Caco-2 (cell line): ENCODE measurements around the gene QPRT. TPM values are rescaled to one million over a fixed set of nuclear protein-coding genes. Genes with fewer than 3 reads are reported as not detected.

Source experiments
- BruUV-seq: library from RNA; stranded (reverse); fragments of 400-500 nt; replicated peaks from 2 replicates; lab custom pipeline; 2021; lab: Mats Ljungman, UMichigan
- CTCF ChIA-PET: fragments of 300-600 bp; sonication (Branson Sonifier 250); formaldehyde crosslinking; loops from one replicate; lab custom pipeline; 2022; ENCODE audit warnings: antibody characterized with exemption; lab: Charles Lee
- POLR2A ChIA-PET: fragments of 300-600 bp; sonication (Branson Sonifier 250); formaldehyde crosslinking; loops from one replicate; lab custom pipeline; 2022; ENCODE audit warnings: antibody characterized with exemption; lab: Charles Lee
- DNase-seq, 2 experiments: peaks; one replicate each; pipeline versions ENCODE4 v3.0.0 to v3.0.0-alpha.2; 2020 to 2022
- H3K27me3 ChIP-seq: replicated peaks from 2 replicates; pipeline ENCODE4 v1.6.0; 2011; ENCODE audit warnings: low read length; ENCODE audit not compliant: control insufficient read depth, insufficient read depth
- H3K36me3 ChIP-seq: 2 replicates; pipeline ENCODE4 v1.5.1; 2011; ENCODE audit warnings: low read length; ENCODE audit not compliant: control insufficient read depth, insufficient read depth
- H3K4me1 ChIP-seq: fragments of 250-450 bp; sonication (Bioruptor Pico); 2 replicates; pipeline ENCODE4 v1.5.1; 2020; ENCODE audit warnings: mild to moderate bottlenecking
- H3K4me3 ChIP-seq: 2 replicates; pipeline ENCODE4 v1.5.1; 2011; ENCODE audit warnings: low read depth, mild to moderate bottlenecking, control low read depth, low read length
- H3K9me3 ChIP-seq: fragments of 250-450 bp; sonication (Bioruptor Pico); 2 replicates; pipeline ENCODE4 v1.5.1; 2020; ENCODE audit warnings: mild to moderate bottlenecking, moderate library complexity
- H3K27ac Mint-ChIP-seq: one replicate; pipeline ENCODE4 v1.8.0; 2022; ENCODE audit warnings: mixed read lengths; ENCODE audit not compliant: unreplicated experiment
- H3K27me3 Mint-ChIP-seq: one replicate; pipeline ENCODE4 v1.8.0; 2022; ENCODE audit warnings: mixed read lengths; ENCODE audit not compliant: insufficient read depth, unreplicated experiment
- H3K36me3 Mint-ChIP-seq: one replicate; pipeline ENCODE4 v1.8.0; 2022; ENCODE audit warnings: mild to moderate bottlenecking, mixed read lengths; ENCODE audit not compliant: insufficient read depth, unreplicated experiment
- H3K4me1 Mint-ChIP-seq: one replicate; pipeline ENCODE4 v1.8.0; 2022; ENCODE audit warnings: low read depth, mixed read lengths; ENCODE audit not compliant: unreplicated experiment
- H3K4me3 Mint-ChIP-seq: one replicate; pipeline ENCODE4 v1.8.0; 2022; ENCODE audit warnings: mild to moderate bottlenecking, moderate library complexity, mixed read lengths; ENCODE audit not compliant: unreplicated experiment
- H3K9me3 Mint-ChIP-seq: one replicate; pipeline ENCODE4 v1.8.0; 2022; ENCODE audit warnings: mixed read lengths; ENCODE audit not compliant: unreplicated experiment
- CTCF ChIP-seq, 2 experiments: fragments of 200-600 bp in 1 of 2; IDR thresholded peaks; 1 replicate in 1 of 2; 2 replicates in 1 of 2; pipeline versions ENCODE4 v1.5.1 to v1.8.0; 2011 to 2022; ENCODE audit warnings: antibody characterized with exemption in 1 of 2, control low read depth in 1 of 2, inconsistent platforms in 1 of 2, low read depth in 1 of 2, low read length in 1 of 2, mild to moderate bottlenecking in 1 of 2, moderate library complexity in 1 of 2; ENCODE audit not compliant: insufficient read depth in 1 of 2, severe bottlenecking in 1 of 2, unreplicated experiment in 1 of 2
- intact Hi-C: fragments of 100-400 bp; cut with micrococcal nuclease; formaldehyde crosslinking; loops from one replicate; pipeline ENCODE4 v1.10.0; 2022; ENCODE audit not compliant: unreplicated experiment
- total RNA-seq: library from RNA; stranded (reverse); gene quantifications from 2 replicates; pipeline ENCODE4 v1.2.3, GENCODE V29; 2022

QPRT gene
- total RNA-seq, 1 experiment from 2014 or later: 178 TPM

GRCh38 chr16:29675811-29676643 is 3.0 kb upstream of the QPRT start:
- peaks cover 7% of the 10 kb centered on the region for H3K4me1 Mint-ChIP-seq
- no peak for TF ChIP-seq CTCF (IDR thresholded peaks at IDR 0.05; ENCODE audit: insufficient read depth in 1 of 2, low read depth in 1 of 2, low read length in 1 of 2, severe bottlenecking in 1 of 2, unreplicated experiment in 1 of 2)
- no peaks in the 10 kb centered on the region for H3K27me3 Mint-ChIP-seq
- Histone ChIP-seq H3K36me3 (no peaks in the 10 kb centered on the region), H3K4me3 (no peak overlapping the region), H3K4me1 (peaks cover 9% of the 10 kb centered on the region), H3K9me3 (no peaks in the 10 kb centered on the region), H3K27me3 (no peaks in the 10 kb centered on the region)
- peaks cover 19% of the 10 kb centered on the region for H3K36me3 Mint-ChIP-seq
- CTCF ChIA-PET: no interaction called here
- H3K9me3 Mint-ChIP-seq: no peaks in the 10 kb centered on the region
- no peak for DNase-seq
- BruUV-seq: no TSS peak
- intact Hi-C loops: loop anchor here (2.0 kb wide), 1 partner anchor 31 kb away; no protein-coding TSS in a partner anchor
- POLR2A ChIA-PET: interaction anchor here (0.5 to 1.4 kb wide), 4 partner anchors 23 to 829 kb away, joined by 4 to 11 read pairs (median 6); no protein-coding TSS in a partner anchor
- H3K27ac Mint-ChIP-seq: no peak overlapping the region
- H3K4me3 Mint-ChIP-seq: no peak overlapping the region

GRCh38 chr16:29676989-29677785 is 1.8 kb upstream of the QPRT start:
- no peaks in the 10 kb centered on the region for H3K9me3 ChIP-seq
- intact Hi-C loops: loop anchor here (2.0 kb wide), 1 partner anchor 32 kb away; no protein-coding TSS in a partner anchor
- no peak for DNase-seq
- ChIA-PET POLR2A (interaction anchor here (0.7 to 1.4 kb wide), 2 partner anchors 30 to 109 kb away, joined by 4 to 8 read pairs; no protein-coding TSS in a partner anchor), CTCF (no interaction called here)
- no peaks in the 10 kb centered on the region for H3K36me3 ChIP-seq
- H3K4me3 ChIP-seq: no peak overlapping the region
- BruUV-seq: no TSS peak
- H3K9me3 Mint-ChIP-seq: no peaks in the 10 kb centered on the region
- no peak overlapping the region for H3K4me3 Mint-ChIP-seq
- H3K36me3 Mint-ChIP-seq: peaks cover 21% of the 10 kb centered on the region
- no peak overlapping the region for H3K27ac Mint-ChIP-seq
- no peaks in the 10 kb centered on the region for H3K27me3 ChIP-seq
- H3K4me1 ChIP-seq: peaks cover 9% of the 10 kb centered on the region
- H3K27me3 Mint-ChIP-seq: no peaks in the 10 kb centered on the region
- H3K4me1 Mint-ChIP-seq: peaks cover 7% of the 10 kb centered on the region
- no peak for TF ChIP-seq CTCF (IDR thresholded peaks at IDR 0.05; ENCODE audit: insufficient read depth in 1 of 2, low read depth in 1 of 2, low read length in 1 of 2, severe bottlenecking in 1 of 2, unreplicated experiment in 1 of 2)

GRCh38 chr16:29680180-29680598 is 1.2 kb downstream of the QPRT start:
- Mint-ChIP-seq H3K9me3 (no peaks in the 10 kb centered on the region), H3K27ac (peak overlapping the region; percentile 96), H3K36me3 (peaks cover 48% of the 10 kb centered on the region), H3K4me3 (peak overlapping the region; percentile 96), H3K4me1 (peaks cover 14% of the 10 kb centered on the region), H3K27me3 (no peaks in the 10 kb centered on the region)
- Histone ChIP-seq H3K36me3 (peaks cover 1% of the 10 kb centered on the region), H3K9me3 (no peaks in the 10 kb centered on the region), H3K4me3 (peak overlapping the region; percentile 55), H3K27me3 (no peaks in the 10 kb centered on the region), H3K4me1 (peaks cover 9% of the 10 kb centered on the region)
- no TSS peak for BruUV-seq
- DNase-seq: peak; percentile 79 to 85
- no peak for TF ChIP-seq CTCF (IDR thresholded peaks at IDR 0.05; ENCODE audit: insufficient read depth in 1 of 2, low read depth in 1 of 2, low read length in 1 of 2, severe bottlenecking in 1 of 2, unreplicated experiment in 1 of 2)
- intact Hi-C loops: no loop called here
- CTCF ChIA-PET: interaction anchor here (0.5 kb wide), 1 partner anchor 10 kb away, joined by 3 read pairs; no protein-coding TSS in a partner anchor
- POLR2A ChIA-PET: interaction anchor here (0.6 to 1.2 kb wide), 7 partner anchors 18 to 294 kb away, joined by 3 to 12 read pairs (median 5); partner anchors contain the start of genes KIF22 and TAOK2
